GM10266 (cell line): ENCODE data around the gene MRPL51.

Source experiments
- DNase-seq: peaks from one replicate; pipeline ENCODE4 v3.0.0; 2012; ENCODE audit errors: extremely low spot score
- CTCF ChIP-seq: IDR thresholded peaks from 2 replicates; pipeline ENCODE4 v1.5.1; 2012; ENCODE audit warnings: mild to moderate bottlenecking, low read depth; ENCODE audit not compliant: control insufficient read depth, insufficient read depth; ENCODE audit errors: missing control alignments

Gene MRPL51

GRCh38 chr12:6451348-6452244 is 41.5 kb downstream of the MRPL51 start, which contains the start of gene TAPBPL:
TSS of gene TAPBPL (plus strand) at chr12:6452042. CDS start at chr12:6452249, 207 bp downstream.
- peak; percentile 73 for DNase-seq
- TF ChIP-seq CTCF: no peak

DNA sequence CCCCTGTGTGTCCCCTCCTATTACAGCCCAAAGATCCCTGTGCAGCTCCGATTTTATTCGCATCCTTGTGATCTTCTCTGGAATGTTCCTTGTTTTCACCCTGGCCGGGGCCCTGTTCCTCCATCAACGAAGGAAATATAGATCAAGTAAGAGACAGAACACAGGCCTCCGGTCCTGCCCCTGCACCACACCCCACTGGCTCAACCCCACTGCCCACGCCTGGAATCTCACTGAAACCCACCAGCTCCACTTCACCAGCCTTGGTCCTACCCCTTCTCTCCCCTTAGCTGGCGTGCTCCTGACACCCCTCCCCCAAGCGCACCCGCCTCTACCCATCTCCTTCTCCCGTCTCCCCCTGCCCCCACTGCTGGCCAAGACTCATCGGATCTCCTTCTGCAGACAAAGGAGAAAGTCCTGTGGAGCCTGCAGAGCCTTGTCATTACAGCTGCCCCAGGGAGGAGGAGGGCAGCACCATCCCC is 42.2 kb downstream of the MRPL51 start:
- no peak for DNase-seq
- no peak for TF ChIP-seq CTCF

- no peak for DNase-seq
- TF ChIP-seq CTCF: no peak
Measured at GRCh38 chr12:6450091-6450868, 42.8 kb downstream of the MRPL51 start.

DNA sequence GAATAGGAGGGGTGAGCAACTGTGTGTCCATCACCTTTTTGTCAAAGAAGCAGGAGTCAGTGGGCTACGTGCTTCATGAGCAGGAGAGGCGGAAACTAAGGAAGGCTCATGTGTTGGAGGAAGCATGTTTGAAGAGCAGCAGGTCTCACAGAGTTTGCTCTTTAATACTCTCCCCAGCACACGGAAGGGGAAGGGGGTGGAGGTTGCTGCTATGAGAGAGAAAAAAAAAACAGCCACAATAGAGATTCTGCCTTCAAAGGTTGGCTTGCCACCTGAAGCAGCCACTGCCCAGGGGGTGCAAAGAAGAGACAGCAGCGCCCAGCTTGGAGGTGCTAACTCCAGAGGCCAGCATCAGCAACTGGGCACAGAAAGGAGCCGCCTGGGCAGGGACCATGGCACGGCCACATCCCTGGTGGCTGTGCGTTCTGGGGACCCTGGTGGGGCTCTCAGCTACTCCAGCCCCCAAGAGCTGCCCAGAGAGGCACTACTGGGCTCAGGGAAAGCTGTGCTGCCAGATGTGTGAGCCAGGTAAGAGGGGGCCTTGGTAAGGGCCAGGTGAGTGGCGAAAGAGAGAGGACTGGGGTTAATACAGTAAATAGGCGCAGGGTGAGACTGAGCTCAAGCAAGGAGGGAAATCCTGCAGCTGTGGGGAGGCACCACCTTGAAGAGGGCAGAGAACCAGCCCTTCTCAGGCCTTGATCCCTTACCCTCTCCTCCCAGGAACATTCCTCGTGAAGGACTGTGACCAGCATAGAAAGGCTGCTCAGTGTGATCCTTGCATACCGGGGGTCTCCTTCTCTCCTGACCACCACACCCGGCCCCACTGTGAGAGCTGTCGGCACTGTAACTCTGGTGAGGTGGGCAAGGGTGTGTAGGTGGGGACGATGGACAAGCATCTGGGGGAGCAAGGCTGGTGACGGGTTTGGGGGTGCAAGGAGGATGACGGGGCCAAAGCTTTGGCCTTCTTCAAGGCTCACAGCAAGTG is 48.1 kb downstream of the MRPL51 start, which contains the start of gene CD27:
TSS of gene CD27 (plus strand) at position 252 of the 985 bp plus-strand sequence. CDS start at position 393, 141 bp downstream.
- DNase-seq: no peak
- TF ChIP-seq CTCF: no peak

DNA sequence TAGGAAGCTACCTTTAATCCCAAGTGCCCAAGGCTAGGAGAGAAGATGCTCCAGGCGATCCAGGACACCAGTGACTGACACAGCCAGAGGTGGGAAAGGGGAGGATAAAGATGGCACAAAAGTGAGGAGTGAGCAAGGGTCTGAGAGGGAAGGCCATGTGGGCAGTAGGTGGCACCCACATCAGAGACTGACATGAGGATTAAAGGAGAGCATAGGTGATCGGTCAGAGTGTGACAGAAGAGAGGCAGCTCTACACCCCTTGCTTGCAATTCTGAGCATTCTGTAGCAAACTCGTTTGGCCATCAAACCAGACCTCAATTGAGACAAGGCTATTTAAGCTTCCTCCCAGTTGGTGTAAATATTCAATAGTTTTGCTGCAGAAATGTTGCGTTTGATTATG is 49.0 kb downstream of the MRPL51 start:
- no peak for DNase-seq
- TF ChIP-seq CTCF: no peak

DNA sequence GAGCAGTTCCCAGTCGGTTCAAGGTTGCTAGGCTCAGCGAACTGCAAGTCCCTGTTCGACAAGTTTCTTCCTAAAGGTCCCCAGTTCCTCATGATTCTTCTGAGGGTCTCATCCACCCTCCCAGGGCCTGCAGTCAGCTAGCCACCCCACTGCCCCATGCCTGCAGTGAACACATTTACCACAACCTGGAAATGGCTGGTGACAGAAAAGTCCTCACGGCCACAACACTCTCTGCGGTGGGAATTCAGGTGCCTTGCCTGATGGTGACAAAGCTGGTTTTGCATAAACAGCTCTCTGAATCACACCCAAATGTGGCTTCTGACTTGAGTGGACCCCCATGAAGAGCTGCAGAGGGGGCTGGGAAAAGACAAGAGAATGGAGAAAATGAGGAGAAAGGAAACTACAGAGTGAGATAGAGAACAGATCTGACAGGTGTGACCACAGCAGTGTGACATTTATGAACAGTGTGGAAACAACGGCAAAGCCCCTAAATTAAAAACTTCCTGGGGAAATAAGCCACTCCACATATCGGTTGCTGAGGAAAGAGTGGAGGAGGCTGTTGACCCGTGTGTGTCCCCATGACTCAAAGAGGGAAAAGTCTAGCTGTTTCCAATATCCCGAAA is 49.6 kb downstream of the MRPL51 start:
- TF ChIP-seq CTCF: no peak
- no peak for DNase-seq
